ENCODE results near the gene HEMK1. TPM values are rescaled to one million over a fixed set of nuclear protein-coding genes. Genes with fewer than 3 reads are reported as not detected.

HEMK1 gene
- total RNA-seq, 1 donor from 2014 or later: 7.8 TPM

- H3K4me1 ChIP-seq (ENCODE audit: control insufficient read depth in 3 of 3, insufficient read depth in 3 of 3, low read length in 3 of 3): peaks cover 32 to 83% (median 42%) of the 10 kb centered on the region in 3 donors
- no peak overlapping the region for H3K9ac ChIP-seq (ENCODE audit: low read depth in 1 of 3, low read length in 3 of 3)
- peaks cover 2 to 6% (median 3%) of the 10 kb centered on the region in 3 donors for H3K36me3 ChIP-seq (ENCODE audit: control insufficient read depth in 3 of 3, insufficient read depth in 3 of 3, low read length in 3 of 3)
- H3K27me3 ChIP-seq (ENCODE audit: control insufficient read depth in 3 of 3, insufficient read depth in 3 of 3, low read length in 3 of 3): no peaks in the 10 kb centered on the region
- H3K4me3 ChIP-seq (ENCODE audit: low read length in 3 of 3): no peak overlapping the region
- peak overlapping the region; percentile 31 for H3K27ac ChIP-seq (ENCODE audit: low read depth, low read length)
- no peaks in the 10 kb centered on the region for H3K9me3 ChIP-seq (ENCODE audit: control insufficient read depth in 3 of 3, low read length in 3 of 3)
These were observed 61.6 kb downstream of the HEMK1 start for GRCh38 chr3:50630877-50631276.

GRCh38 chr3:50632450-50632849 lies 63.1 kb downstream of the HEMK1 start:
- no peaks in the 10 kb centered on the region for H3K9me3 ChIP-seq (ENCODE audit: control insufficient read depth in 3 of 3, low read length in 3 of 3)
- peaks cover 23 to 82% (median 38%) of the 10 kb centered on the region in 3 donors for H3K4me1 ChIP-seq (ENCODE audit: control insufficient read depth in 3 of 3, insufficient read depth in 3 of 3, low read length in 3 of 3)
- H3K27ac ChIP-seq (ENCODE audit: low read depth, low read length): no peak overlapping the region
- no peak overlapping the region for H3K4me3 ChIP-seq (ENCODE audit: low read length in 3 of 3)
- H3K9ac ChIP-seq (ENCODE audit: low read depth in 1 of 3, low read length in 3 of 3): peak overlapping the region in 1 of 3 donors; percentile 33
- no peaks in the 10 kb centered on the region for H3K27me3 ChIP-seq (ENCODE audit: control insufficient read depth in 3 of 3, insufficient read depth in 3 of 3, low read length in 3 of 3)
- H3K36me3 ChIP-seq (ENCODE audit: control insufficient read depth in 3 of 3, insufficient read depth in 3 of 3, low read length in 3 of 3): peaks cover 2 to 6% (median 3%) of the 10 kb centered on the region in 3 donors

- Histone ChIP-seq H3K9me3 (ENCODE audit: control insufficient read depth in 3 of 3, low read length in 3 of 3) (no peaks in the 10 kb centered on the region), H3K4me1 (ENCODE audit: control insufficient read depth in 3 of 3, insufficient read depth in 3 of 3, low read length in 3 of 3) (peaks cover 21 to 82% (median 36%) of the 10 kb centered on the region in 3 donors), H3K27ac (ENCODE audit: low read depth, low read length) (no peak overlapping the region)
These were observed 64.0 kb downstream of the HEMK1 start for GRCh38 chr3:50633230-50633790.

GRCh38 chr3:50635066-50635465 lies 65.7 kb downstream of the HEMK1 start:
- no peaks in the 10 kb centered on the region for H3K9me3 ChIP-seq (ENCODE audit: control insufficient read depth in 3 of 3, low read length in 3 of 3)
- H3K36me3 ChIP-seq (ENCODE audit: control insufficient read depth in 3 of 3, insufficient read depth in 3 of 3, low read length in 3 of 3): peaks cover 0 to 7% (median 6%) of the 10 kb centered on the region in 3 donors
- H3K27me3 ChIP-seq (ENCODE audit: control insufficient read depth in 3 of 3, insufficient read depth in 3 of 3, low read length in 3 of 3): no peaks in the 10 kb centered on the region
- H3K27ac ChIP-seq (ENCODE audit: low read depth, low read length): no peak overlapping the region
- H3K4me3 ChIP-seq (ENCODE audit: low read length in 3 of 3): no peak overlapping the region
- H3K4me1 ChIP-seq (ENCODE audit: control insufficient read depth in 3 of 3, insufficient read depth in 3 of 3, low read length in 3 of 3): peaks cover 29 to 82% (median 48%) of the 10 kb centered on the region in 3 donors
- no peak overlapping the region for H3K9ac ChIP-seq (ENCODE audit: low read depth in 1 of 3, low read length in 3 of 3)

More at GRCh38 chr3:50633230-50633790, 64.0 kb downstream of the HEMK1 start:
- Histone ChIP-seq H3K4me3 (ENCODE audit: low read length in 3 of 3) (no peak overlapping the region), H3K27me3 (ENCODE audit: control insufficient read depth in 3 of 3, insufficient read depth in 3 of 3, low read length in 3 of 3) (no peaks in the 10 kb centered on the region), H3K9ac (ENCODE audit: low read depth in 1 of 3, low read length in 3 of 3) (no peak overlapping the region), H3K36me3 (ENCODE audit: control insufficient read depth in 3 of 3, insufficient read depth in 3 of 3, low read length in 3 of 3) (peaks cover 2 to 6% (median 3%) of the 10 kb centered on the region in 3 donors)

GRCh38 chr3:50637011-50637410 lies 67.7 kb downstream of the HEMK1 start:
- Histone ChIP-seq H3K27me3 (ENCODE audit: control insufficient read depth in 3 of 3, insufficient read depth in 3 of 3, low read length in 3 of 3) (no peaks in the 10 kb centered on the region), H3K9me3 (ENCODE audit: control insufficient read depth in 3 of 3, low read length in 3 of 3) (no peaks in the 10 kb centered on the region), H3K4me1 (ENCODE audit: control insufficient read depth in 3 of 3, insufficient read depth in 3 of 3, low read length in 3 of 3) (peaks cover 14 to 63% (median 38%) of the 10 kb centered on the region in 3 donors), H3K9ac (ENCODE audit: low read depth in 1 of 3, low read length in 3 of 3) (no peak overlapping the region), H3K36me3 (ENCODE audit: control insufficient read depth in 3 of 3, insufficient read depth in 3 of 3, low read length in 3 of 3) (peaks cover 18 to 25% (median 19%) of the 10 kb centered on the region in 3 donors), H3K27ac (ENCODE audit: low read depth, low read length) (no peak overlapping the region), H3K4me3 (ENCODE audit: low read length in 3 of 3) (no peak overlapping the region)

- Histone ChIP-seq H3K27me3 (ENCODE audit: control insufficient read depth in 3 of 3, insufficient read depth in 3 of 3, low read length in 3 of 3) (no peaks in the 10 kb centered on the region), H3K36me3 (ENCODE audit: control insufficient read depth in 3 of 3, insufficient read depth in 3 of 3, low read length in 3 of 3) (peaks cover 22 to 31% (median 25%) of the 10 kb centered on the region in 3 donors), H3K9ac (ENCODE audit: low read depth in 1 of 3, low read length in 3 of 3) (peak overlapping the region in 2 of 3 donors; percentile 15 to 57), H3K27ac (ENCODE audit: low read depth, low read length) (peak overlapping the region; percentile 59), H3K4me1 (ENCODE audit: control insufficient read depth in 3 of 3, insufficient read depth in 3 of 3, low read length in 3 of 3) (peaks cover 14 to 58% (median 38%) of the 10 kb centered on the region in 3 donors), H3K9me3 (ENCODE audit: control insufficient read depth in 3 of 3, low read length in 3 of 3) (no peaks in the 10 kb centered on the region), H3K4me3 (ENCODE audit: low read length in 3 of 3) (no peak overlapping the region)
These were observed 68.6 kb downstream of the HEMK1 start for GRCh38 chr3:50637945-50638344.

GRCh38 chr3:50639055-50639494 lies 69.8 kb downstream of the HEMK1 start:
- Histone ChIP-seq H3K9ac (ENCODE audit: low read depth in 1 of 3, low read length in 3 of 3) (peak overlapping the region in 2 of 3 donors; percentile 17 to 33), H3K4me1 (ENCODE audit: control insufficient read depth in 3 of 3, insufficient read depth in 3 of 3, low read length in 3 of 3) (peaks cover 25 to 58% (median 40%) of the 10 kb centered on the region in 3 donors), H3K36me3 (ENCODE audit: control insufficient read depth in 3 of 3, insufficient read depth in 3 of 3, low read length in 3 of 3) (peaks cover 27 to 41% (median 34%) of the 10 kb centered on the region in 3 donors), H3K27ac (ENCODE audit: low read depth, low read length) (peak overlapping the region; percentile 59), H3K9me3 (ENCODE audit: control insufficient read depth in 3 of 3, low read length in 3 of 3) (no peaks in the 10 kb centered on the region), H3K27me3 (ENCODE audit: control insufficient read depth in 3 of 3, insufficient read depth in 3 of 3, low read length in 3 of 3) (no peaks in the 10 kb centered on the region), H3K4me3 (ENCODE audit: low read length in 3 of 3) (no peak overlapping the region)

GRCh38 chr3:50642382-50642781 lies 73.1 kb downstream of the HEMK1 start:
- H3K36me3 ChIP-seq (ENCODE audit: control insufficient read depth in 3 of 3, insufficient read depth in 3 of 3, low read length in 3 of 3): peaks cover 58 to 61% (median 58%) of the 10 kb centered on the region in 3 donors

GRCh38 chr3:50644561-50644960 lies 75.2 kb downstream of the HEMK1 start:
- peaks cover 67 to 68% (median 68%) of the 10 kb centered on the region in 3 donors for H3K36me3 ChIP-seq (ENCODE audit: control insufficient read depth in 3 of 3, insufficient read depth in 3 of 3, low read length in 3 of 3)
- no peaks in the 10 kb centered on the region for H3K27me3 ChIP-seq (ENCODE audit: control insufficient read depth in 3 of 3, insufficient read depth in 3 of 3, low read length in 3 of 3)
- no peak overlapping the region for H3K4me3 ChIP-seq (ENCODE audit: low read length in 3 of 3)
- peaks cover 26 to 50% (median 28%) of the 10 kb centered on the region in 3 donors for H3K4me1 ChIP-seq (ENCODE audit: control insufficient read depth in 3 of 3, insufficient read depth in 3 of 3, low read length in 3 of 3)
- peak overlapping the region in 1 of 3 donors; percentile 12 for H3K9ac ChIP-seq (ENCODE audit: low read depth in 1 of 3, low read length in 3 of 3)
- no peaks in the 10 kb centered on the region for H3K9me3 ChIP-seq (ENCODE audit: control insufficient read depth in 3 of 3, low read length in 3 of 3)
- H3K27ac ChIP-seq (ENCODE audit: low read depth, low read length): no peak overlapping the region

More at GRCh38 chr3:50642382-50642781, 73.1 kb downstream of the HEMK1 start:
- Histone ChIP-seq H3K4me3 (ENCODE audit: low read length in 3 of 3) (no peak overlapping the region), H3K27ac (ENCODE audit: low read depth, low read length) (no peak overlapping the region), H3K9me3 (ENCODE audit: control insufficient read depth in 3 of 3, low read length in 3 of 3) (no peaks in the 10 kb centered on the region), H3K9ac (ENCODE audit: low read depth in 1 of 3, low read length in 3 of 3) (no peak overlapping the region), H3K4me1 (ENCODE audit: control insufficient read depth in 3 of 3, insufficient read depth in 3 of 3, low read length in 3 of 3) (peaks cover 24 to 49% (median 30%) of the 10 kb centered on the region in 3 donors), H3K27me3 (ENCODE audit: control insufficient read depth in 3 of 3, insufficient read depth in 3 of 3, low read length in 3 of 3) (no peaks in the 10 kb centered on the region)

- no peak overlapping the region for H3K9ac ChIP-seq (ENCODE audit: low read depth in 1 of 3, low read length in 3 of 3)
- H3K9me3 ChIP-seq (ENCODE audit: control insufficient read depth in 3 of 3, low read length in 3 of 3): no peaks in the 10 kb centered on the region
- H3K4me3 ChIP-seq (ENCODE audit: low read length in 3 of 3): no peak overlapping the region
- no peak overlapping the region for H3K27ac ChIP-seq (ENCODE audit: low read depth, low read length)
- peaks cover 28 to 52% (median 34%) of the 10 kb centered on the region in 3 donors for H3K4me1 ChIP-seq (ENCODE audit: control insufficient read depth in 3 of 3, insufficient read depth in 3 of 3, low read length in 3 of 3)
- H3K36me3 ChIP-seq (ENCODE audit: control insufficient read depth in 3 of 3, insufficient read depth in 3 of 3, low read length in 3 of 3): peaks cover 59 to 65% (median 65%) of the 10 kb centered on the region in 3 donors
- no peaks in the 10 kb centered on the region for H3K27me3 ChIP-seq (ENCODE audit: control insufficient read depth in 3 of 3, insufficient read depth in 3 of 3, low read length in 3 of 3)
These were observed 76.1 kb downstream of the HEMK1 start for GRCh38 chr3:50645378-50645777.

All from skeletal muscle tissue (tissue), 4 donors.